Measurements from ENCODE around the gene GLYR1.

The GLYR1 gene

DNA sequence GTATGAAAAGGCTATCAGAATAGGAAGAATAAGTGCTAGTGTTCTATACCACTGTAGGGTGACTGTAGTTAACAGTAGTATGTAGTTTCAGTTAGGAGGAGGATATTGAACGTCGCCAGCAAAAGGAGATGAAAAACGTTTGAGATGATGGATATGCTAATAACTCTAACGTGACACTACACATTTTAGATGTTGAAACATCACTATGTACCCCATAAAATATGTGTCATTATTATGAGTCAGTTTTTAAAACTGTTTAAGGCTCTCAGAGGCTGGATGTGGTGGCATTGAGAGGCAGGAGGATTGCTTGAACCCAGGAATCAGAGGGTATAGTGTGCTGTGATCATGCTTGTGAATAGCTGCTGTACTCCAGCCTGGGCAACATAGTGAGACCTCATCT is 32.0 kb upstream of the GLYR1 start:
- DNase-seq = no peak

DNA sequence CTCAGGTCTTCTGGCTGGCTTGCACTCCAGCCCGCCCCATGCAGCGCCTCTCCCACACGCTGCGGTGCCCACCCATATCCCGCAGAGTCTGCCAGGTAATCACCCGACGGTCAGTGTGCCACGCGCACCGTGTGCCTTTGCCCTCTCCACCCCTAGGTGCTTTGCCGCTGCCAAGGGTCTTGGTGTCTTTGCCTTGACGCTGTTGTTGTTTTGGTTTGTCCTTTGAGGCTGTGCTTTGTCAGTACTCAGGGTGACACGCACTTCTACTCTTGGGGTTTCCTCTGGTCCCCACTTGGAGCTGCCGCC is 30.2 kb upstream of the GLYR1 start:
- DNase-seq = no peak

GRCh38 chr16:4876646-4877379 is 29.7 kb upstream of the GLYR1 start:
- no peak for DNase-seq

DNA sequence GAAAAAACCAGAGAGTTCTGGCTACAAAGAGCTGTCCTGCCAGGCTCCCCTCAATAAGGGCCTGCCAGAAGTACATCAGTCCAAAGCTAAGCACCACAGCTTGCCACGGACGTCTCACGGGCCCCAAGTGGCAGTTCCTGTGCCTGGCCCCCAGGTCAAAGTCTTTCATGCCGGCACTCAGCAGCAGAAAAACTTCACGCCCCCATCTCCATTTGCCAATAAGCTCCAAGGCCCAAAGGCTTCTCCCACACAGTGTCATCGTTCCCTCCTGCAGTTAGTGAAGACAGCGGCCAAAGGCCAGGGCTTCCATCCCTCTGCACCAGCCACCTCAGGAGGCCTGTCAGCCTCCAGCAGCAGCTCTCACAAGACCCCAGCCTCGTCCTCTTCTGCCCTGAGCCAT is 27.6 kb upstream of the GLYR1 start:
- no peak for DNase-seq

DNA sequence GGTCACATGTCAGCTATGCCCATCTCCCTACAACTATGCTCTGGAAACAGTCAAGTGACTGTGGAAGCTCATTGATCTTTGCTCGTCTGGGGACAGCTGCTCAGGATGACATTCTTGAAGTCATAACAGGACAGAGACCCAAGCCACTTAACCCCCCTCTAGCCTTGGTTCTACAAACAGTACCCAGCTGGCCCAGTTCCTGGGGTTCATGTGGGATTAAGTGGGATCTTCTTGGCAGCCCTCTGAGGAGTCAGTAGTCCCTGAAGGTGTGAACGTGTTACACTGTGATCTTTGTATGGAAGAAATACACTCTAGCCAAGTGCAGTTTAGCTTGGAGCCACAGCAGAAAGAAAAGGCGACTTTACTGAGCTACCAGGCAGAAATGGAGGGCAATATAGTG is 26.0 kb upstream of the GLYR1 start:
- no peak for DNase-seq

- no peak for DNase-seq
Observed at GRCh38 chr16:4871071-4871470, 24.0 kb upstream of the GLYR1 start.

DNA sequence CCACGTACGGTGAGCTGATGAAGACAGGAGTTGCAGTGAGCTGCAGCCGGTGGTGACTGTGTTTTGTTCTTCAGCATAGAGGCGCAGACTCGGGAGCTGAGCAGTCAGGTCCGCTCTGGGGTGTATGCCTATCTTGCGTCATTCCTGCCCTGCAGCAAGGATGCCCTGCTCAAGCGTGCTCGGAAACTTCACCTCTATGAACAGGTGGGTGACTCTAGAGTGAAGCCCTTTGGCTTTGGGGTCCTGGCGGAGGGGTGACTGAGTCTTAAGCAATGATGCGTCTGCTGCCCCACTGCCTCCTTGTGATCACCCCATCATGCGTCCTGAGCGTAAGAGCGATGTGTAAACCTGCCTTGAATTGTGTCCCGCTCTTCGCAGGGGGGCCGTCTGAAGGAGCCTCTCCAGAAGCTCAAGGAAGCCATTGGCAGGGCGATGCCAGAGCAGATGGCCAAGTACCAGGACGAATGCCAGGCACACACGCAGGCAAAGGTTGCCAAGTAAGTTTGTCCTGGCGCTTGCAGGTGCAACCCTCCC is 23.1 kb upstream of the GLYR1 start:
- DNase-seq = no peak

GRCh38 chr16:4869147-4869805 is 22.2 kb upstream of the GLYR1 start:
- no peak for DNase-seq

DNA sequence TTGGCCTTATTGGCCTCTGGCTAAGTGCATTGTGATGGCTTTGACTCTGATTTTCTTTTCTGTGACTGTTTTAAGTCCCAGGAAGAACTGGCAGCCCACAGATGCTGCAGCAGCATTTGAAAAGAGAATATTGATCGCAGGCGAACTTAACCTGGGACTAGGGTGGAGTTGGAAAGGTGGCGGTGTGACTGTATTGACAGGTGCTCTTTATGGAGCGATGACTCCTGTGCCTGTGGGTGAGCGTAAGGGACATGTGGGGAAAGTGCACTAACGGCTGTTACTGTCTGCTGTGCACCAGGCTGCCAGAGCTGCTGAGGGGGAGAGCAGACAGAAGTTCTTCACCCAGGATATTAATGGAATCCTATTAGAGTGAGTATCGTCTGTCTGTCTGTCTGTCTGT is 21.4 kb upstream of the GLYR1 start:
- DNase-seq = no peak

DNA sequence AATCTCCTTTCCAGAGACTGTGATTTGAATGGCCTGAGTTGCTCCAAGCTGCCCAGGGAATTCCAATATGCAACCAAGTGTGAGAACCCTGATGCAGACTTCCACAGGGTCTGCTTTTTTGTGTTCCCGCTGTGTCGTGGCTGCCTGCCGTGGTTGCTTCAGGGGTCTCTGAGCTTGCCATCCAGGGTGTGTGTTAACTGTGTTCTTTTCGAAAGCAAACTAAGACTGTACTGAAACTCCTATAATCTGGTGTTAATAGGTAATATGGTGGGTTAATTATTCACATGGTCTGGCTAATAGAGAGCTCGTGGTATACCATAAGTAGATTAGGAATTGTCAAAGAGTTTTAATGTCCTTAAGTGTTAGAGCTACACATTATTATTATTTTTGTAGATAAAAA is 20.9 kb upstream of the GLYR1 start:
- no peak for DNase-seq

- no peak for DNase-seq
Observed at GRCh38 chr16:4866586-4866985, 19.5 kb upstream of the GLYR1 start.

- no peak for DNase-seq
Observed at GRCh38 chr16:4865231-4865860, 18.3 kb upstream of the GLYR1 start.

DNA sequence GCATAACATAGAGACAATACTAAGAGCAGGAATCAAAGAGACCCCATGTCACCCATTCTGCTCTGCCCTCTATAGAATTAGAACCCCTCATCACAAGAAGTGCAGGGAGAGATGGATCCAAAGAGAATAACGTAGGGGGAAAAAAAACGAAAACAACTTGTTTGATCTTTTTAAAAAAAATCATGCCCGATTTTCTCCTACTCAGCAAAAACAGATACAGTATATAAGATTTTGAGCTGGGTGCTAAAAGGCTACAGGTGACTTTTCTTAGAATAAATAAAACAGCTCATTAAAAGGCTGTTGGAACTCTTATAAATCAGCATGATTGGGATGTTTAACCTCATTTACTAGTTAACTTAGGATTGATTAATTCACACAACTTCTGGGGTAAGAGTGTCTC is 17.6 kb upstream of the GLYR1 start:
- no peak for DNase-seq

- peak in 1 of 2 donors; percentile 15 for DNase-seq
Observed at GRCh38 chr16:4862639-4863038, 15.6 kb upstream of the GLYR1 start.

GRCh38 chr16:4860727-4861342 is 13.7 kb upstream of the GLYR1 start:
- no peak for DNase-seq

- DNase-seq = no peak
Observed at GRCh38 chr16:4859900-4860255, 12.8 kb upstream of the GLYR1 start.

DNA sequence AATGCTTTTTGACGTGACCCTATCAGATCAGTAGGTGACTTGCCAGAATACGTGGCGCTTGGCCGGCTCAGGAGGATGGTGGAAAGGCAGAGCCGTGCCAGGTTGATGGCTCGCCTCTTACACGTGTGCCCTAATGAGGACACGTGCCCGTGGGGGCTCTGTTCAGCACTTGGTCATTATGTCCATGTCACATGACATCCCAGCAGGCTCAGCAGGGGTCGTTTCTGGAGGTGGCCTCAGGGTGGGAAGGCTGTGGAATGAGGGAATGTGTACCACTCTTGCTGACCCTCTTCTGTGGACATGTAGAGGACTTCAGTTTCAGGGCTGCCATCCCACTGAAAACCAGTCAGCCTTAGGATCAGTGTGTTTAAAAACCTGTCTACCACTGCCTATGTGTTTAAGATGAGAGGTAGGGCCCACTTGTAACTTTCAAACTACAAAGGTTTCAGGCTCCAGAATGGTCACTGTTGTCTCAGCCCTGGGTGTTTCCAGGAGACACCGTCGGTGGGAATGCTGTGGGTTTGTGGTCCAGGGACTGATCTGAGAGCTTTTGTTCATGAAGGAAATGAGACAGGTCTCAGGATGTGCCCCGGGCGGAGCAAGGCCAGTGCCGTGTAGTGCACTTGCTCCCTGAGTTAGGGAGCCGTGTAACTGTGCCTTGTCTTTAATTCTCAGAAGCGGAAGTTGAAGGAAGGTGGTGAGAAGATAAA is 12.3 kb upstream of the GLYR1 start:
- no peak for DNase-seq

DNA sequence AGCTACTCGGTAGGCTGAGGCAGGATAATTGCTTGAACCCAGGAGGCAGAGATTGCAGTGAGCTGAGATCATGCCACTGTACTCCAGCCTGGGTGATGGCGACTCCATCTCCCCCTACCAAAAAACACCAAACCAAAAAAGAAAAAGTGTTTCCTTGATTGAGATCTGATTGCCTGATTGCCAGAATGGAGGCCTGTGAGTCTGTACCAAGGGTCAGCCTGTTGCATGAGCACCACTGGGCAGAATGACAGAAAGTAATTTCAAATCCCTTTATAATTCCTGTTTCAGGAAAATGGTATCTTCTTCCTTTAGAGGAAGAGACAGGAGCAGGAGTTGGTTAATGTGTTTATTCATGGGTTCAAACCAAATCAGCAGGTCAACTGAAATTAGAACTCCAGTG is 8.7 kb upstream of the GLYR1 start:
- DNase-seq = no peak

DNA sequence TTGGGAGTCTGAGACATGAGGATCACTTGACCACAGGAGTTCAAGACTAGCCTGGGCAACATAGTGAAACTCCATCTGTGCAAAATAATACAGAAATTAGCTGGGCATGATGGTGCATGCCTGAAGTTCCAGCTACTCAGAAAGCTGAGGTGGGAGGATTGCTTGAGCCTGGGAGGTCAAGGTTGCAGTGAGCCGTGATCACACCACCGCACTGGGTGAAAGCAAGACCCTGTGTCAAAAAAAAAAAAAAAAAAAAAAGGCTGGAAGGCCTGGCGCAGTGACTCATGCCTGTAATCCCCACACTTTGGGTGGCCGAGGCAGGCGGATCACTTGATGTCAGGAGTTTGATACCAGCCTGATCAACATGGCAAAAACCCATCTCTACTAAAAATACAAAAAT is 8.3 kb upstream of the GLYR1 start:
- no peak for DNase-seq

DNA sequence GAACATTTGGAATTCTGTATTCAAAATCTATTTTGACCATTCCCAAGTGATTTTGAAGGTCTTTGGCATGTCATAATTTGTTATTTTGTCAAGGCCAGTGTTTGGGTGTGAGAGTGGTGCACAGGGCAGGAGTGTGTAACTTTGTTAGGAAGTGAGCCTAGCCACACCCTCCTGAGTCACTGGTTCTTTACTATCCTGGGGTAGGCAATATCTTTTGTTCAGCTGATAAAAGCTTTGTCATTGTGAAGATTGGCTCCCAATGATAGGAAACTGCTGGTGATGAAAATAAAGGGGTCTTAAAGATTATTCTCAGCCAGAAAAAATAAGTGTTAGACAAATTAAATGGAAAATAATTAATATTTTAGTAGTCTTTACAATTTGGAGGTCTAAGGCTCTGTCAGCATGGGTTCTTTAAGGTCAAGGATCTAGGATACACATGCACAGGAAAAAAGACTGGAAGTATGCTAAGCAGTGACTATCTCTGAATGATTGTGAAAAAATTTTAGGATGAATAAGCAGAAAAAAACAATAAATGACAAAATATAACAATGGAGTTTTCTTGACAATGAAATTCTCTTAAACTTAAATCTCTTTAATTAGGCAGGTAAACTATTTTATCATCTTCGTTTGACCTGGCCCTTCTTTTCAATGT is 5.3 kb upstream of the GLYR1 start:
- no peak for DNase-seq

DNA sequence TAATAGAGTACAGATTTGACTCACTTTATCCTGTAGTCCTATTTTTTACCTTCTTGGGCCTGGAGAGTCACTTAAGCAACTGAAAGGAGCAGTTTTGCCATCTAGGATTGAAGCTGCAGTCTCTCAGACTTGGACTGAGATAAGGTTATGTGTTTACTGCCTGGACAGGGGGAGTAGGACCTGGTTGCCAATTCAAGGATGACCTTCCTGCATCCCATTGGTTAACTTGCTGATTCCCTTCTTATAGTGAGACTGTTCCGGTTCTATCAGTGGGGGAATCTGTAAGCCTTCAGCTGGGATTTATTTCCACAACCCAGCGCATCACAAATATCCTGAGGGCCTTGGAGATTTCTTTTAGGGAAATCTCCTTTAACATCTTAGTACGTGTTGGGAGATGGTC is 3.1 kb upstream of the GLYR1 start:
- no peak for DNase-seq

- DNase-seq = peak; percentile 36 to 48
Observed at GRCh38 chr16:4847774-4848587, 893 bp upstream of the GLYR1 start.
